DND-41 (cell line): Measurements from ENCODE around the gene OR52A1.

ENCODE experiments used
- CTCF ChIP-seq: IDR thresholded peaks from 2 replicates; pipeline ENCODE4 v1.5.1; 2012; ENCODE audit warnings: borderline replicate concordance, low read length, moderate library complexity, mild to moderate bottlenecking; ENCODE audit not compliant: poor library complexity, severe bottlenecking; ENCODE audit errors: extremely low read depth
- EZH2 ChIP-seq: IDR thresholded peaks from 3 replicates; pipeline ENCODE4 v1.6.1; 2012; ENCODE audit warnings: borderline replicate concordance, low read depth, mild to moderate bottlenecking, moderate library complexity, low read length, inconsistent platforms; ENCODE audit not compliant: severe bottlenecking

DNA sequence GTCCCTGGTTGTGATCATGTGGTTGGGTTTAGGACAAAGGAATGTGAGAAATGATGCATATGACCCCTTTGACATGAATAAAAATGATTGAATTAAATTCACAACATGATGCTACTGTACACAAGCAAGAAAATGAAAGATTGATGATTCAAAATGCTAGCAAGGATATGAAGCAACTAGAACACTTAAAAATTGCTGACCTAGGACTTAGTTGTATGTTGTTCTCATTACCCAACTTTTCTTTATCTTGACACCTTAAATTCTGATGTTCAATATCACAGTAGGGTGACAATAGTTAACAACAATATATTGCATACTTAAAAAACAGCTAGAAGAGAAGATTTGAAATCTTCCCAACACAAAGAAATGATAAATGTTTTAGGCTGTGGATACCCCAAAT is 37.0 kb downstream of the OR52A1 start:
- no peak for TF ChIP-seq CTCF
- TF ChIP-seq EZH2: no peak
